Transverse colon (tissue), 4 donors: ENCODE data around the gene SPECC1. TPM values are rescaled to one million over a fixed set of nuclear protein-coding genes. Genes with fewer than 3 reads are reported as not detected.
"Not testable (repeated sequence)": the region's sequence is repeated elsewhere in the genome, so short reads cannot be mapped to it uniquely, and the experiment has no call there.

Experiments used
- DNase-seq: peaks from one replicate; pipeline ENCODE4 v3.0.0-alpha.2; 2019
- H3K27ac ChIP-seq, 4 donors: fragments of 200-600 bp; sonication (generic); 2 replicates each; pipeline ENCODE4 v1.5.1; 2016 to 2018; ENCODE audit warnings: inconsistent platforms in 4 of 4
- H3K27me3 ChIP-seq: fragments of 200-600 bp; sonication (generic); 2 replicates; pipeline ENCODE4 v1.5.1; 2017; ENCODE audit warnings: inconsistent platforms
- H3K36me3 ChIP-seq, 4 donors: fragments of 200-600 bp; sonication (generic); 2 replicates each; pipeline ENCODE4 v1.5.1; 2017 to 2019; ENCODE audit warnings: inconsistent platforms in 4 of 4
- H3K4me1 ChIP-seq, 4 donors: fragments of 200-600 bp; sonication (generic); 2 replicates each; pipeline ENCODE4 v1.5.1; 2017 to 2020; ENCODE audit warnings: inconsistent platforms in 4 of 4
- H3K4me3 ChIP-seq, 4 donors: fragments of 200-600 bp; sonication (generic); 1 replicate in 1 of 4; 2 replicates in 3 of 4; pipeline versions ENCODE4 v1.5.1 to v1.6.1; 2017 to 2019; ENCODE audit warnings: inconsistent platforms in 4 of 4
- H3K9me3 ChIP-seq, 2 donors: fragments of 200-600 bp; sonication (generic); 2 replicates each; pipeline ENCODE4 v1.5.1; 2017 to 2019; ENCODE audit warnings: inconsistent platforms in 2 of 2
- CTCF ChIP-seq, 5 experiments: fragments of 200-600 bp in 3 of 5; fragments of 450-650 bp in 2 of 5; sonication (generic) in 3 of 5; IDR thresholded peaks; 1 replicate in 2 of 5; 2 replicates in 3 of 5; pipeline ENCODE4 v1.5.1; 2016 to 2017; ENCODE audit warnings: antibody characterized with exemption in 5 of 5, inconsistent platforms in 3 of 5, mild to moderate bottlenecking in 2 of 5, moderate library complexity in 1 of 5
- EP300 ChIP-seq: sonication (generic); formaldehyde crosslinking; IDR thresholded peaks from one replicate; pipeline ENCODE4 v1.6.1; 2017; ENCODE audit warnings: antibody characterized with exemption, low read depth
- POLR2A ChIP-seq: fragments of 450-650 bp; IDR thresholded peaks from one replicate; pipeline ENCODE4 v1.6.1; 2016; ENCODE audit warnings: antibody characterized with exemption, mild to moderate bottlenecking, moderate library complexity
- POLR2AphosphoS5 ChIP-seq, 3 donors: sonication (generic); formaldehyde crosslinking; IDR thresholded peaks; one replicate each; pipeline ENCODE4 v1.6.1; 2016; ENCODE audit warnings: antibody characterized with exemption in 3 of 3
- WGBS, 2 donors: methylation state at CpG; one replicate each; pipeline ENCODE4 v1.1.5; 2018; ENCODE audit warnings: low coverage in 1 of 2; 5-methylcytosine and 5-hydroxymethylcytosine counted together
- in situ Hi-C, 4 donors: fragments of 200-750 bp; cut with MboI; loops; one replicate each; pipeline versions ENCODE4 v1.15.0 to v1.15.1; 2017; ENCODE audit warnings: low sequenced_read_pairs in 3 of 4, low pct_ligation_motif_present in 1 of 4, low pct_unique_long_range_greater_than_20kb in 1 of 4
- intact Hi-C: fragments of 100-400 bp; cut with DNase I; formaldehyde crosslinking; loops from one replicate; pipeline ENCODE4 v1.15.1; 2023; ENCODE audit warnings: low total_unique reads
- total RNA-seq, 4 donors: library from RNA; depleted of rRNA; stranded (reverse); fragments of >200 nt; gene quantifications; one replicate each; pipeline ENCODE4 v1.1.0, GENCODE V29; 2016

The SPECC1 gene
- total RNA-seq, 4 donors from 2014 or later = 117 to 141 (median 125) TPM

- Histone ChIP-seq H3K9me3 (no peaks in the 10 kb centered on the region), H3K4me1 (no peaks in the 10 kb centered on the region), H3K4me3 (no peak overlapping the region), H3K27me3 (no peaks in the 10 kb centered on the region), H3K27ac (no peak overlapping the region), H3K36me3 (no peaks in the 10 kb centered on the region)
- no peak for TF ChIP-seq POLR2AphosphoS5 (IDR thresholded peaks at IDR 0.05)
- TF ChIP-seq CTCF (IDR thresholded peaks at IDR 0.05) = no peak
- TF ChIP-seq POLR2A = no peak
- TF ChIP-seq EP300 = no peak
- intact Hi-C loops = no loop called here
- DNase-seq = no peak
- 81 to 100% methylated on average over 4 to 6 of the region's 6 CpGs for WGBS, 2 donors
- in situ Hi-C loops = no loop called here
Observed at GRCh38 chr17:20097330-20097729, 88.2 kb downstream of the SPECC1 start.

- Histone ChIP-seq H3K4me1 (no peaks in the 10 kb centered on the region), H3K4me3 (no peak overlapping the region), H3K36me3 (no peaks in the 10 kb centered on the region), H3K9me3 (no peaks in the 10 kb centered on the region), H3K27ac (no peak overlapping the region), H3K27me3 (peaks cover 4% of the 10 kb centered on the region)
- no peak for DNase-seq
- no peak for TF ChIP-seq POLR2AphosphoS5 (IDR thresholded peaks at IDR 0.05)
- TF ChIP-seq POLR2A = no peak
- no peak for TF ChIP-seq EP300
- TF ChIP-seq CTCF (IDR thresholded peaks at IDR 0.05) = no peak
- 68 to 80% methylated on average over 1 to 7 of the region's 7 CpGs for WGBS, 2 donors
- in situ Hi-C loops (no loop called here), intact Hi-C loops (no loop called here)
Observed at GRCh38 chr17:20098314-20098713, 89.2 kb downstream of the SPECC1 start.

- H3K27ac ChIP-seq, intact Hi-C loops, H3K36me3 ChIP-seq, DNase-seq, H3K27me3 ChIP-seq, H3K4me3 ChIP-seq, H3K4me1 ChIP-seq, H3K9me3 ChIP-seq: not testable (repeated sequence)
- 85 to 91% methylated on average over 3 of the region's 3 CpGs for WGBS, 2 donors
- in situ Hi-C loops = loop anchor here in 2 of 4 donors (10.0 to 25.0 kb wide), 2 partner anchors 96 to 211 kb away; partner anchors contain the start of gene SPECC1 (in 1 of the 2)
Observed at GRCh38 chr17:20100806-20101205, 91.6 kb downstream of the SPECC1 start.

GRCh38 chr17:20103454-20104446 is 94.6 kb downstream of the SPECC1 start:
- no peaks in the 10 kb centered on the region for H3K9me3 ChIP-seq
- WGBS, 2 donors = 46 to 53% methylated on average over 5 to 12 of the region's 12 CpGs
- peaks cover 8% of the 10 kb centered on the region for H3K27me3 ChIP-seq
- no peak overlapping the region for H3K4me3 ChIP-seq
- H3K4me1 ChIP-seq = no peaks in the 10 kb centered on the region
- H3K36me3 ChIP-seq = no peaks in the 10 kb centered on the region
- no peak for DNase-seq
- no peak overlapping the region for H3K27ac ChIP-seq
- intact Hi-C loops (no loop called here), in situ Hi-C loops (loop anchor here in 2 of 4 donors (10.0 to 25.0 kb wide), 2 partner anchors 99 to 209 kb away; partner anchors contain the start of gene SPECC1 (in 1 of the 2))
- TF ChIP-seq POLR2A (no peak), EP300 (no peak), CTCF (IDR thresholded peaks at IDR 0.05) (no peak), POLR2AphosphoS5 (IDR thresholded peaks at IDR 0.05) (no peak)
